ENCODE measurements around the gene CDYL2.
"Not testable (repeated sequence)": the region's sequence is repeated elsewhere in the genome, so short reads cannot be mapped to it uniquely, and the experiment has no call there.

The CDYL2 gene

GRCh38 chr16:80670170-80670865 is 134.1 kb downstream of the CDYL2 start:
- DNase-seq (ENCODE audit: low spot score) = peak; percentile 9

- no peak for DNase-seq (ENCODE audit: low spot score)
Observed at GRCh38 chr16:80669673-80670072, 134.7 kb downstream of the CDYL2 start.

- no peak for DNase-seq (ENCODE audit: low spot score)
Observed at GRCh38 chr16:80667925-80668324, 136.5 kb downstream of the CDYL2 start.

- DNase-seq (ENCODE audit: low spot score) = no peak
Observed at GRCh38 chr16:80667251-80667560, 137.2 kb downstream of the CDYL2 start.

GRCh38 chr16:80666378-80667250 is 137.8 kb downstream of the CDYL2 start:
- no peak for DNase-seq (ENCODE audit: low spot score)

- DNase-seq (ENCODE audit: low spot score) = no peak
Observed at GRCh38 chr16:80665356-80665755, 139.0 kb downstream of the CDYL2 start.

GRCh38 chr16:80664786-80665185 is 139.6 kb downstream of the CDYL2 start:
- DNase-seq (ENCODE audit: low spot score) = no peak

- no peak for DNase-seq (ENCODE audit: low spot score)
Observed at GRCh38 chr16:80664226-80664625, 140.2 kb downstream of the CDYL2 start.

GRCh38 chr16:80663078-80663477 is 141.3 kb downstream of the CDYL2 start:
- no peak for DNase-seq (ENCODE audit: low spot score)

- DNase-seq (ENCODE audit: low spot score) = no peak
Observed at GRCh38 chr16:80659865-80660264, 144.5 kb downstream of the CDYL2 start.

- no peak for DNase-seq (ENCODE audit: low spot score)
Observed at GRCh38 chr16:80656711-80657150, 147.7 kb downstream of the CDYL2 start.

GRCh38 chr16:80656161-80656560 is 148.2 kb downstream of the CDYL2 start:
- no peak for DNase-seq (ENCODE audit: low spot score)

- DNase-seq (ENCODE audit: low spot score) = no peak
Observed at GRCh38 chr16:80655751-80656150, 148.6 kb downstream of the CDYL2 start.

- DNase-seq (ENCODE audit: low spot score) = no peak
Observed at GRCh38 chr16:80654094-80654862, 150.1 kb downstream of the CDYL2 start.

- no peak for DNase-seq (ENCODE audit: low spot score)
Observed at GRCh38 chr16:80652441-80652840, 152.0 kb downstream of the CDYL2 start.

- DNase-seq (ENCODE audit: low spot score) = not testable (repeated sequence)
Observed at GRCh38 chr16:80650281-80650680, 154.1 kb downstream of the CDYL2 start.

GRCh38 chr16:80640316-80640715 is 164.1 kb downstream of the CDYL2 start:
- DNase-seq (ENCODE audit: low spot score) = no peak

- DNase-seq (ENCODE audit: low spot score) = no peak
Observed at GRCh38 chr16:80639636-80640035, 164.8 kb downstream of the CDYL2 start.

GRCh38 chr16:80637621-80638020 is 166.8 kb downstream of the CDYL2 start:
- no peak for DNase-seq (ENCODE audit: low spot score)

GRCh38 chr16:80631581-80631980 is 172.8 kb downstream of the CDYL2 start:
- no peak for DNase-seq (ENCODE audit: low spot score)

- DNase-seq (ENCODE audit: low spot score) = no peak
Observed at GRCh38 chr16:80628254-80628653, 176.1 kb downstream of the CDYL2 start.

GRCh38 chr16:80627108-80627507 is 177.3 kb downstream of the CDYL2 start:
- DNase-seq (ENCODE audit: low spot score) = no peak

- no peak for DNase-seq (ENCODE audit: low spot score)
Observed at GRCh38 chr16:80623376-80623775, 181.0 kb downstream of the CDYL2 start.
